ENCODE data around the gene SCG2.
"Not testable (repeated sequence)": the region's sequence is repeated elsewhere in the genome, so short reads cannot be mapped to it uniquely, and the experiment has no call there.

Gene SCG2

GRCh38 chr2:223611061-223611460 is 8.9 kb upstream of the SCG2 start:
- DNase-seq (ENCODE audit: low read depth) = no peak

GRCh38 chr2:223607476-223607875 is 5.3 kb upstream of the SCG2 start:
- no peak for DNase-seq (ENCODE audit: low read depth)

- no peak for DNase-seq (ENCODE audit: low read depth)
Observed at GRCh38 chr2:223606946-223607345, 4.8 kb upstream of the SCG2 start.

- no peak for DNase-seq (ENCODE audit: low read depth)
Observed at GRCh38 chr2:223604231-223604630, 2.1 kb upstream of the SCG2 start.

- no peak for DNase-seq (ENCODE audit: low read depth)
Observed at GRCh38 chr2:223602972-223603371, 811 bp upstream of the SCG2 start.

- DNase-seq (ENCODE audit: low read depth) = no peak
Observed at GRCh38 chr2:223601018-223601417, 1.1 kb downstream of the SCG2 start.

- DNase-seq (ENCODE audit: low read depth) = no peak
Observed at GRCh38 chr2:223599640-223600380, 2.4 kb downstream of the SCG2 start.

- no peak for DNase-seq (ENCODE audit: low read depth)
Observed at GRCh38 chr2:223598994-223599639, 3.0 kb downstream of the SCG2 start.

GRCh38 chr2:223597076-223597475 is 5.1 kb downstream of the SCG2 start:
- no peak for DNase-seq (ENCODE audit: low read depth)

GRCh38 chr2:223596208-223596607 is 6.0 kb downstream of the SCG2 start:
- no peak for DNase-seq (ENCODE audit: low read depth)

- DNase-seq (ENCODE audit: low read depth) = no peak
Observed at GRCh38 chr2:223594831-223595230, 7.3 kb downstream of the SCG2 start.

- no peak for DNase-seq (ENCODE audit: low read depth)
Observed at GRCh38 chr2:223594259-223594658, 7.9 kb downstream of the SCG2 start.

GRCh38 chr2:223592689-223593088 is 9.5 kb downstream of the SCG2 start:
- DNase-seq (ENCODE audit: low read depth) = not testable (repeated sequence)

GRCh38 chr2:223591596-223591995 is 10.6 kb downstream of the SCG2 start:
- DNase-seq (ENCODE audit: low read depth) = no peak

GRCh38 chr2:223590964-223591363 is 11.2 kb downstream of the SCG2 start:
- no peak for DNase-seq (ENCODE audit: low read depth)

- DNase-seq (ENCODE audit: low read depth) = no peak
Observed at GRCh38 chr2:223589901-223590300, 12.3 kb downstream of the SCG2 start.

GRCh38 chr2:223588251-223588650 is 13.9 kb downstream of the SCG2 start:
- no peak for DNase-seq (ENCODE audit: low read depth)

GRCh38 chr2:223587301-223587700 is 14.9 kb downstream of the SCG2 start:
- DNase-seq (ENCODE audit: low read depth) = no peak

GRCh38 chr2:223586261-223586660 is 15.9 kb downstream of the SCG2 start:
- no peak for DNase-seq (ENCODE audit: low read depth)

GRCh38 chr2:223585666-223586065 is 16.5 kb downstream of the SCG2 start:
- no peak for DNase-seq (ENCODE audit: low read depth)

GRCh38 chr2:223582001-223582400 is 20.2 kb downstream of the SCG2 start:
- no peak for DNase-seq (ENCODE audit: low read depth)

- DNase-seq (ENCODE audit: low read depth) = no peak
Observed at GRCh38 chr2:223580951-223581350, 21.2 kb downstream of the SCG2 start.

- DNase-seq (ENCODE audit: low read depth) = no peak
Observed at GRCh38 chr2:223578846-223579245, 23.3 kb downstream of the SCG2 start.

- no peak for DNase-seq (ENCODE audit: low read depth)
Observed at GRCh38 chr2:223576873-223577272, 25.3 kb downstream of the SCG2 start.
